ENCODE data around the gene CHDH.

DNA sequence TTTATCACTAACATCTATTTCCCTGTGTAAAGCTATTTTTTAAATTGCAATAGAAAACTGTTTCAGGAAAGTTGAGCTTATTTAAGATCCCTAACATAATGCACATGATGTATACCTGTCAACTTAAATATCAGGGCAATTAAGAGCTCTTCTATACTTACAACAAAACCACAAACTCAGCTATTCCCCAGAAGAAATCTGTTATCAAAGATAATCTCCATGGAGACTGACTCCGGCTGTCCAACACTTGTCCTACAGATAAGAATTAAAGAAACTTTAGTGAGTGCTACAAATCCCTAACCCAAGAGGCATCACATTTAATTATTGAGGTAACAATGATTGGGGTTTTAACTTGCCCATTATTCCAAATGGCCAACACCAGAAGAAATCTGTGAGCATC is 42.0 kb upstream of the CHDH start:
- TF ChIP-seq, protein P1, sequence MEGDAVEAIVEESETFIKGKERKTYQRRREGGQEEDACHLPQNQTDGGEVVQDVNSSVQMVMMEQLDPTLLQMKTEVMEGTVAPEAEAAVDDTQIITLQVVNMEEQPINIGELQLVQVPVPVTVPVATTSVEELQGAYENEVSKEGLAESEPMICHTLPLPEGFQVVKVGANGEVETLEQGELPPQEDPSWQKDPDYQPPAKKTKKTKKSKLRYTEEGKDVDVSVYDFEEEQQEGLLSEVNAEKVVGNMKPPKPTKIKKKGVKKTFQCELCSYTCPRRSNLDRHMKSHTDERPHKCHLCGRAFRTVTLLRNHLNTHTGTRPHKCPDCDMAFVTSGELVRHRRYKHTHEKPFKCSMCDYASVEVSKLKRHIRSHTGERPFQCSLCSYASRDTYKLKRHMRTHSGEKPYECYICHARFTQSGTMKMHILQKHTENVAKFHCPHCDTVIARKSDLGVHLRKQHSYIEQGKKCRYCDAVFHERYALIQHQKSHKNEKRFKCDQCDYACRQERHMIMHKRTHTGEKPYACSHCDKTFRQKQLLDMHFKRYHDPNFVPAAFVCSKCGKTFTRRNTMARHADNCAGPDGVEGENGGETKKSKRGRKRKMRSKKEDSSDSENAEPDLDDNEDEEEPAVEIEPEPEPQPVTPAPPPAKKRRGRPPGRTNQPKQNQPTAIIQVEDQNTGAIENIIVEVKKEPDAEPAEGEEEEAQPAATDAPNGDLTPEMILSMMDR (conservative IDR thresholded peaks at IDR 0.05; ENCODE audit: low read depth, low read length), result no peak
- no peak for TF ChIP-seq EZH2 (IDR thresholded peaks at IDR 0.05; ENCODE audit: low read length, unreplicated experiment)
- TF ChIP-seq EZH2phosphoT487 (IDR thresholded peaks at IDR 0.05; ENCODE audit: borderline replicate concordance, low read length), result no peak

Data from PC-3 (cell line).